HL-60 (cell line): ENCODE results near the gene SAPCD2.

Experiments
- CTCF ChIP-seq: IDR thresholded peaks from one replicate; pipeline ENCODE4 v1.5.1; 2011; ENCODE audit warnings: low read length, control low read depth, inconsistent platforms; ENCODE audit not compliant: insufficient read depth
- POLR2AphosphoS5 ChIP-seq: IDR thresholded peaks from 2 replicates; pipeline ENCODE4 v1.6.1; 2012; ENCODE audit warnings: low read depth
- REST ChIP-seq: IDR thresholded peaks from 2 replicates; pipeline ENCODE4 v1.6.1; 2012; ENCODE audit warnings: low read depth; ENCODE audit not compliant: insufficient replicate concordance
- SPI1 ChIP-seq: IDR thresholded peaks from 2 replicates; pipeline ENCODE4 v1.6.1; 2012; ENCODE audit warnings: low read depth, mild to moderate bottlenecking, borderline replicate concordance

- TF ChIP-seq CTCF (no peak), REST (no peak), POLR2AphosphoS5 (no peak), SPI1 (no peak)
Observed at GRCh38 chr9:137023583-137023991, 46.8 kb downstream of the SAPCD2 start.
